Activated T-cell treated with anti-CD3 and anti-CD28 coated beads, Interleukin-2, amount 50 U/mL, for 72 hours (primary cell): ENCODE data around the gene ITGB3BP. TPM values are rescaled to one million over a fixed set of nuclear protein-coding genes. Genes with fewer than 3 reads are reported as not detected.
A peak's percentile ranks its signal among the peaks of the same experiment; 100 is the strongest.
"Not testable (repeated sequence)": the region's sequence is repeated elsewhere in the genome, so short reads cannot be mapped to it uniquely, and the experiment has no call there.

Experiments
- ATAC-seq, 2 donors: fragments of 150-1000 bp; cut with Tn5 transposase; replicated peaks in 1 of 2; 2 replicates each; pipeline ENCODE4 v1.10.0; 2021; ENCODE audit warnings: moderate library complexity in 2 of 2, mild to moderate bottlenecking in 1 of 2
- DNase-seq, 2 donors: peaks; one replicate each; pipeline ENCODE4 v3.0.0; 2021 to 2022; ENCODE audit warnings: mixed read lengths in 1 of 2
- H3K27ac Mint-ChIP-seq: one replicate; pipeline ENCODE4 v1.8.0; 2022; ENCODE audit warnings: mild to moderate bottlenecking, moderate library complexity, mixed read lengths
- H3K27me3 Mint-ChIP-seq: one replicate; pipeline ENCODE4 v1.8.0; 2022; ENCODE audit warnings: low read depth, mixed read lengths
- H3K36me3 Mint-ChIP-seq, 2 donors: one replicate each; pipeline ENCODE4 v1.8.0; 2022; ENCODE audit warnings: mixed read lengths in 2 of 2, mild to moderate bottlenecking in 1 of 2; ENCODE audit not compliant: insufficient read depth in 2 of 2
- H3K4me1 Mint-ChIP-seq: one replicate; pipeline ENCODE4 v1.8.0; 2022; ENCODE audit warnings: low read depth, mixed read lengths
- H3K4me3 Mint-ChIP-seq, 2 donors: one replicate each; pipeline ENCODE4 v1.8.0; 2022; ENCODE audit warnings: mild to moderate bottlenecking in 2 of 2, mixed read lengths in 2 of 2, moderate library complexity in 2 of 2
- H3K9me3 Mint-ChIP-seq, 2 donors: one replicate each; pipeline ENCODE4 v1.8.0; 2022; ENCODE audit warnings: mixed read lengths in 2 of 2
- total RNA-seq, 2 donors: library from RNA; stranded (reverse); gene quantifications; one replicate each; pipeline ENCODE4 v1.2.3, GENCODE V29; 2022

Gene ITGB3BP
- total RNA-seq, 2 donors from 2014 or later: 70.0 to 86.5 TPM

GRCh38 chr1:63486629-63487028 lies 36.4 kb downstream of the ITGB3BP start:
- H3K36me3 Mint-ChIP-seq: peaks cover 0 to 8% of the 10 kb centered on the region in 2 donors
- no peaks in the 10 kb centered on the region for H3K9me3 Mint-ChIP-seq
- no peaks in the 10 kb centered on the region for H3K4me1 Mint-ChIP-seq
- no peak overlapping the region for H3K4me3 Mint-ChIP-seq
- ATAC-seq (no peak), DNase-seq (no peak)
- no peaks in the 10 kb centered on the region for H3K27me3 Mint-ChIP-seq
- H3K27ac Mint-ChIP-seq: no peak overlapping the region

DNA sequence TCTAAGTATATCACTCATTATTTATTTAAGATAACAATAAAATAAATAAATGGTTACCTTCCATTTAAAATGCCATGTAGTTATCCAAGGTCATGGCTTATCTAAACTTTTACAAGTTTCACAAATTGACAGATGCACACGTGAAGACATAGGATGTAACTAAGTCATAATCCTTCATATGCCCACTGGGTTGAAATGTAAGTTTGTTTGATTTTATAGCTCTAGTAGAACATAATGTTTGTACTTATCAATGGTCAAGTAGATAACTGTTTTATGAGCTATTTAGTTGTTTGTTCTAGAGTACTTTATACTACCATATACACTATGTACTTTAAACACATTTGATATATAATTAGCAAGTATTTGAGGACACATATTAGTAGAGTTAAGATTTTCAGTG lies 43.0 kb downstream of the ITGB3BP start:
- ATAC-seq (no peak), DNase-seq (no peak)
- Mint-ChIP-seq H3K27me3 (no peaks in the 10 kb centered on the region), H3K36me3 (peaks cover 3 to 7% of the 10 kb centered on the region in 2 donors), H3K4me3 (no peak overlapping the region), H3K4me1 (no peaks in the 10 kb centered on the region), H3K27ac (no peak overlapping the region), H3K9me3 (no peaks in the 10 kb centered on the region)

DNA sequence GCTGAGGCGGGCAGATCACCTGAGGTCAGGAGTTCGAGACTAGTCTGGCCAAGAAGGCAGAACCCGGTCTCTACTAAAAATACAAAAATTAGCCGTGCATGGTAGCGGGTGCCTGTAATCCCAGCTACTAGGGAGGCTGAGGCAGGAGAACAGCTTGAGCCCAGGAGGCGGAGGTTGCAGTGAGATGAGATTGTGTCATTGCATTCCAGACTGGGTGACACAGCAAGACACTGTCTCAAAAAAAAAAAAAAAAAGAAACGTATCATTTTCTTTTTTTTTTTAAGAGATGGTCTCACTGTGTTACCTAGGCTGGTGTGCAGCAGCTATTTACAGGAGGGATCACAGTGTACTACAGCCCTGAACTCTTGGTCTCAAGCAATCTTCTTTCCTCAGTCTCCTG lies 47.3 kb downstream of the ITGB3BP start:
- Mint-ChIP-seq H3K9me3 (no peaks in the 10 kb centered on the region), H3K27ac (no peak overlapping the region), H3K4me1 (no peaks in the 10 kb centered on the region), H3K36me3 (peaks cover 4 to 13% of the 10 kb centered on the region in 2 donors), H3K27me3 (no peaks in the 10 kb centered on the region), H3K4me3 (no peak overlapping the region)
- no peak for DNase-seq
- ATAC-seq: no peak

- not testable (repeated sequence) for ATAC-seq, H3K27ac Mint-ChIP-seq, H3K27me3 Mint-ChIP-seq, H3K4me1 Mint-ChIP-seq, H3K4me3 Mint-ChIP-seq, H3K9me3 Mint-ChIP-seq, DNase-seq
- peaks cover 2 to 14% of the 10 kb centered on the region in 2 donors for H3K36me3 Mint-ChIP-seq
Observed at GRCh38 chr1:63468683-63469082, 54.3 kb downstream of the ITGB3BP start.

DNA sequence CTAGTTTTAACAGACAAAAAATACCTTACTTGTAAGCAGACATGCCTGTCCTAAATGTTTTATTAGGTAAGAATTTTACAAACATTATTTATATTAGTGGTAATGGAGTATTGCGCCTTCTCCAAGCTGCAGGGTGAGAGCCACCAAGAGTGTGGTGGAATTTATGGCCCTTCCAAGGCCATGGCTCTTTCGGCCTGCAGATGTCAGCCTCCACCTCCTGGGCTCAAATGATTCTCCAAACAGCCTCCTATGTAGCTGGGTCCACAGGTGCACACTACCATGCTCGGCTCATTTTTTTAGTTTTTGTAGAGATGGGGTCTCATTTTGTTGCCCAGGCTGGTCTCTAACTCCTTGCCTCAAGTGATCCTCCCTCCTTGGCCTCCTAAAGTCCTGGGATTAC lies 56.3 kb downstream of the ITGB3BP start:
- no peak for DNase-seq
- H3K4me1 Mint-ChIP-seq: peaks cover 4% of the 10 kb centered on the region
- H3K27me3 Mint-ChIP-seq: no peaks in the 10 kb centered on the region
- no peak overlapping the region for H3K27ac Mint-ChIP-seq
- peaks cover 9 to 24% of the 10 kb centered on the region in 2 donors for H3K36me3 Mint-ChIP-seq
- H3K4me3 Mint-ChIP-seq: no peak overlapping the region
- no peak for ATAC-seq
- H3K9me3 Mint-ChIP-seq: no peaks in the 10 kb centered on the region

DNA sequence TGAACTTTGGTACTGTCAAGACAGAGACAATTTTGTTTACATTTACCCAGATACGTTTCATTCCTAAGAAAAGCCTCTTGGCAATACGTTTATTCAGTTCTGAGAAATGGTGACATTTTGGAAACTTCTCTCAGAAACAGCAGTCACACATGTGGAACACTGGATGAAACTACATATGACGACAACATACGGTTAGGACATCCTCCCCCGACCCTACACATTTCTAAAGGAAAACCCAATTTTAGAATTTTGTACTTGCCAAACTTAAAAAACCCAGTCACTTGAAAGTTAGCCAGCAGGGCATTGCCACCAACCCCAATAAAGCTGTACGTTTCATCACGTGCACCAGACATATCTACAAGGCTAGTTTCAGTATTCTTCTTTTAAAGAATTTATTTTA lies 56.8 kb downstream of the ITGB3BP start:
- H3K4me3 Mint-ChIP-seq: no peak overlapping the region
- ATAC-seq: no peak
- peaks cover 9 to 27% of the 10 kb centered on the region in 2 donors for H3K36me3 Mint-ChIP-seq
- peaks cover 4% of the 10 kb centered on the region for H3K4me1 Mint-ChIP-seq
- H3K27ac Mint-ChIP-seq: no peak overlapping the region
- no peak for DNase-seq
- no peaks in the 10 kb centered on the region for H3K27me3 Mint-ChIP-seq
- no peaks in the 10 kb centered on the region for H3K9me3 Mint-ChIP-seq

DNA sequence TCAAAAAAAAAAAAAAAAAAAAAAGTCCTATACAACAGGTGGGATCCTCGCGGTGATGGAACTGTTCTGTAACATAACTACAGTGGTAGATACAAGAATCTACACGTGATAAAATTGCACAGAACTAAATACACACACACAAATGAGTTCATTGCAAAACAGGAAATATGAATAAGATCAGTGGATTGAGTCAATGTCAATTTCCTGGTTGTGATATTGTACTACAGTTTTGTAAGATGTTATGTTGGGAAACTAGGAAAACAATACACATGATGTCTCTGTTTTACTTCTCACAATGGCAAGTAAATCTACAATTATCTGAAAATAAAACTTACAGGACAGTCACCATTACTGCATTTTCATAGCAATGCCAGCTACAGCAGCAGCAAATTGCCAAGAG lies 59.8 kb downstream of the ITGB3BP start:
- H3K27ac Mint-ChIP-seq: no peak overlapping the region
- no peak overlapping the region for H3K4me3 Mint-ChIP-seq
- no peaks in the 10 kb centered on the region for H3K9me3 Mint-ChIP-seq
- no peaks in the 10 kb centered on the region for H3K27me3 Mint-ChIP-seq
- ATAC-seq (peak in 1 of 2 donors; percentile 39), DNase-seq (no peak)
- H3K36me3 Mint-ChIP-seq: peaks cover 9 to 33% of the 10 kb centered on the region in 2 donors
- H3K4me1 Mint-ChIP-seq: peaks cover 4% of the 10 kb centered on the region

GRCh38 chr1:63461661-63462230 lies 61.3 kb downstream of the ITGB3BP start:
- no peak for DNase-seq
- no peak for ATAC-seq
- Mint-ChIP-seq H3K9me3 (no peaks in the 10 kb centered on the region), H3K27me3 (no peaks in the 10 kb centered on the region), H3K36me3 (peaks cover 11 to 33% of the 10 kb centered on the region in 2 donors), H3K4me3 (no peak overlapping the region), H3K4me1 (peaks cover 4% of the 10 kb centered on the region), H3K27ac (no peak overlapping the region)

- Mint-ChIP-seq H3K4me1 (peaks cover 4% of the 10 kb centered on the region), H3K27me3 (no peaks in the 10 kb centered on the region), H3K4me3 (no peak overlapping the region), H3K27ac (peak overlapping the region; percentile 65), H3K9me3 (no peaks in the 10 kb centered on the region), H3K36me3 (peaks cover 11 to 30% of the 10 kb centered on the region in 2 donors)
- DNase-seq: no peak
- no peak for ATAC-seq
Observed at GRCh38 chr1:63458750-63459149, 64.3 kb downstream of the ITGB3BP start.

GRCh38 chr1:63454269-63454668 lies 68.8 kb downstream of the ITGB3BP start:
- H3K4me3 Mint-ChIP-seq: no peak overlapping the region
- no peaks in the 10 kb centered on the region for H3K9me3 Mint-ChIP-seq

GRCh38 chr1:63453232-63453631 lies 69.8 kb downstream of the ITGB3BP start:
- no peaks in the 10 kb centered on the region for H3K27me3 Mint-ChIP-seq
- DNase-seq (no peak), ATAC-seq (no peak)
- H3K27ac Mint-ChIP-seq: no peak overlapping the region
- peaks cover 2 to 5% of the 10 kb centered on the region in 2 donors for H3K36me3 Mint-ChIP-seq
- H3K4me1 Mint-ChIP-seq: no peaks in the 10 kb centered on the region
- no peak overlapping the region for H3K4me3 Mint-ChIP-seq
- no peaks in the 10 kb centered on the region for H3K9me3 Mint-ChIP-seq

More at GRCh38 chr1:63454269-63454668, 68.8 kb downstream of the ITGB3BP start:
- no peaks in the 10 kb centered on the region for H3K4me1 Mint-ChIP-seq
- no peak overlapping the region for H3K27ac Mint-ChIP-seq
- no peaks in the 10 kb centered on the region for H3K27me3 Mint-ChIP-seq
- DNase-seq (no peak), ATAC-seq (no peak)
- H3K36me3 Mint-ChIP-seq: peaks cover 4 to 5% of the 10 kb centered on the region in 2 donors

DNA sequence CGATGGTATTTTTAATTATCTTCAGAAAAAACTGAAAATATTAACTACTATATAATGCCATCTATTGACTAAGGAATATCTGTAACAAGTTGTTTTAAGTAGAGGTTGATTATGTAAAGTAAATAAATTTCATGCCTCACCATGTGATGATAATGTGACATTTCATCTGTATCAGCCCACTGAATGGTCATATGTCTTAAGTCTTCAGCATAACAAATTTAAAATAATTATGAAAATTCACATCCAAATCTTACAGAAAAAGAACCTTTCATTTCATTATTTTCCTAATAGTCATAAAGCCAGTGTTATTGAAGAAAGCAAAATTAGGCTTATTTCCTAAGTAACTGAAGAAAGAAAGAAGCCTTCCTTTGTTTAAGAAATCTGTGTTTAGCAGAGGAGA lies 72.6 kb downstream of the ITGB3BP start:
- H3K27ac Mint-ChIP-seq: no peak overlapping the region
- no peaks in the 10 kb centered on the region for H3K4me1 Mint-ChIP-seq
- peaks cover 0 to 4% of the 10 kb centered on the region in 2 donors for H3K36me3 Mint-ChIP-seq
- H3K27me3 Mint-ChIP-seq: no peaks in the 10 kb centered on the region
- no peak for DNase-seq
- ATAC-seq: no peak
- H3K9me3 Mint-ChIP-seq: no peaks in the 10 kb centered on the region
- H3K4me3 Mint-ChIP-seq: no peak overlapping the region

GRCh38 chr1:63448731-63449246 lies 74.2 kb downstream of the ITGB3BP start:
- no peak for DNase-seq
- H3K27me3 Mint-ChIP-seq: no peaks in the 10 kb centered on the region
- no peaks in the 10 kb centered on the region for H3K9me3 Mint-ChIP-seq
- H3K27ac Mint-ChIP-seq: no peak overlapping the region
- no peaks in the 10 kb centered on the region for H3K4me1 Mint-ChIP-seq
- H3K36me3 Mint-ChIP-seq: peaks cover 0 to 4% of the 10 kb centered on the region in 2 donors
- ATAC-seq: no peak
- H3K4me3 Mint-ChIP-seq: no peak overlapping the region

GRCh38 chr1:63442141-63442475 lies 80.9 kb downstream of the ITGB3BP start:
- no peaks in the 10 kb centered on the region for H3K4me1 Mint-ChIP-seq
- ATAC-seq: no peak
- DNase-seq: no peak
- no peak overlapping the region for H3K27ac Mint-ChIP-seq
- H3K9me3 Mint-ChIP-seq: no peaks in the 10 kb centered on the region
- no peaks in the 10 kb centered on the region for H3K36me3 Mint-ChIP-seq
- H3K4me3 Mint-ChIP-seq: no peak overlapping the region
- H3K27me3 Mint-ChIP-seq: no peaks in the 10 kb centered on the region
